Measurements from ENCODE around the gene ARRB2. TPM values are rescaled to one million over a fixed set of nuclear protein-coding genes. Genes with fewer than 3 reads are reported as not detected.

Gene ARRB2
- total and polyA plus RNA-seq, 2 of the 4 experiments (the other 2 are of a cell fraction), result 3.9 to 10.6 TPM

- intact Hi-C loops (cut with micrococcal nuclease) (no loop called here), dilution Hi-C loops (cut with HindIII; ENCODE audit: low sequenced_read_pairs, unreplicated experiment) (no loop called here), in situ Hi-C loops (cut with MboI; ENCODE audit: low sequenced_read_pairs) (no loop called here)
- Histone ChIP-seq H3K27ac (ENCODE audit: insufficient read depth, low read length) (no peak overlapping the region), H2BK5ac (ENCODE audit: low read depth, low read length, poor library complexity, severe bottlenecking) (no peak overlapping the region), H3K14ac (replicated peaks; ENCODE audit: low read depth, low read length) (no peak overlapping the region), H3K56ac (ENCODE audit: extremely low read depth, insufficient read depth, low read length) (no peak overlapping the region), H3K27me3 (ENCODE audit: control insufficient read depth, insufficient read depth, low read length) (peaks cover 41% of the 10 kb centered on the region), H2AFZ (replicated peaks; ENCODE audit: low read length, poor library complexity) (no peak overlapping the region), H3K4me1 (ENCODE audit: control insufficient read depth, insufficient read depth, low read length) (no peaks in the 10 kb centered on the region), H2AK5ac (ENCODE audit: low read depth, low read length) (no peak overlapping the region), H4K5ac (ENCODE audit: low read depth, low read length) (no peak overlapping the region), H3K9ac (ENCODE audit: low read depth, low read length) (no peak overlapping the region), H4K20me1 (ENCODE audit: insufficient read depth, low read length) (no peaks in the 10 kb centered on the region), H2BK20ac (ENCODE audit: low read depth, low read length) (no peak overlapping the region), H3K9me1 (ENCODE audit: insufficient read depth, low read length) (no peaks in the 10 kb centered on the region), H3K36me3 (ENCODE audit: control insufficient read depth, insufficient read depth, low read length) (no peaks in the 10 kb centered on the region), H4K91ac (ENCODE audit: insufficient read depth, low read depth, low read length) (no peak overlapping the region), H3K4me2 (ENCODE audit: low read depth, low read length) (no peak overlapping the region), H2BK15ac (ENCODE audit: low read depth, low read length) (no peak overlapping the region), H3K79me1 (ENCODE audit: low read depth in 1 of 2, low read length in 2 of 2) (no peaks in the 10 kb centered on the region), H3K4me3 (ENCODE audit: insufficient read depth, low read depth, low read length) (no peak overlapping the region), H2BK120ac (ENCODE audit: low read depth, low read length) (no peak overlapping the region), H3K9me3 (ENCODE audit: control insufficient read depth, insufficient read depth, low read length) (no peaks in the 10 kb centered on the region), H4K8ac (ENCODE audit: low read depth in 2 of 2, low read length in 2 of 2) (no peak overlapping the region), H3K18ac (ENCODE audit: low read depth, low read length) (no peak overlapping the region), H3K23ac (ENCODE audit: low read depth, low read length) (no peak overlapping the region), H3K4ac (ENCODE audit: low read depth, low read length) (no peak overlapping the region), H2AK9ac (replicated peaks; ENCODE audit: low read depth, low read length, poor library complexity) (no peak overlapping the region)
- ChIA-PET CTCF (interaction anchor here (0.8 kb wide), 1 partner anchor 43 kb away, joined by 3 read pairs; the partner anchor contains the start of gene ARRB2), POLR2A (ENCODE audit: unreplicated experiment) (no interaction called here)
- TF ChIP-seq BHLHE40 (IDR thresholded peaks at IDR 0.05; ENCODE audit: low read depth, low read length) (no peak), ELK1 (IDR thresholded peaks at IDR 0.05; ENCODE audit: borderline replicate concordance, low read depth, low read length) (no peak), POLR2A (IDR thresholded peaks at IDR 0.05; ENCODE audit: low read depth, low read length) (no peak), MXI1 (IDR thresholded peaks at IDR 0.05; ENCODE audit: borderline replicate concordance, low read depth, low read length) (no peak), CHD1 (IDR thresholded peaks at IDR 0.05; ENCODE audit: low read depth, low read length) (no peak), RAD21 (IDR thresholded peaks at IDR 0.05; ENCODE audit: low read length) (no peak), RFX5 (IDR thresholded peaks at IDR 0.05; ENCODE audit: low read depth, low read length) (no peak), SMC3 (IDR thresholded peaks at IDR 0.05; ENCODE audit: low read depth, low read length) (no peak), CEBPB (IDR thresholded peaks at IDR 0.05; ENCODE audit: low read depth, low read length) (no peak), CTCF (conservative IDR thresholded peaks at IDR 0.05; ENCODE audit: low read depth, low read length) (no peak)
- WGBS, 2 experiments (ENCODE audit: extremely low coverage in 2 of 2, insufficient read length in 1 of 2), result no CpG with 5 or more reads among the region's 1 CpG
- ATAC-seq (ENCODE audit: low read depth) (no peak), DNase-seq (no peak)
- BruUV-seq (replicated peaks), result no TSS peak
Observed at GRCh38 chr17:4753392-4753791, 43.0 kb downstream of the ARRB2 start.
